ENCODE results near the gene FOXP2.

FOXP2 gene

GRCh38 chr7:114660126-114660486, 245.5 kb downstream of the FOXP2 start:
- no peak for DNase-seq

DNA sequence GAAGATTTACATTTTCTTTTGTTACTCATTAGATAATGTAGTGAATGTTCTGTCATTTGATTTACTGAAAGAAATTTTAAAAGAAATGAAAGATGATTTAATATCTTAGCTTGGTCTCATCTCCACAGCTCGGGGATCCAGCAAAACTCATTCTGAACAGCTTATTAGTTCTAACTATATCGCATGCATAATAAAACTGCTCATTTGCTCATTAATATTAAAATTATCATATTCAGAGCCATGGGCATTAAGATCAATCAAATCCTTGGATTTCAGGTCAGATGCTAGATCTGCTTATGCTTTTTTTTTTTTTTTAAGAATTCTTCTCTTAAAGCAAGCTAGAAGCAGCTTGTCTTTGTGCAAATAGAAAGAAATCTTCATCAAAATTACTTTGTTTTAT, 246.1 kb downstream of the FOXP2 start:
- no peak for DNase-seq

DNA sequence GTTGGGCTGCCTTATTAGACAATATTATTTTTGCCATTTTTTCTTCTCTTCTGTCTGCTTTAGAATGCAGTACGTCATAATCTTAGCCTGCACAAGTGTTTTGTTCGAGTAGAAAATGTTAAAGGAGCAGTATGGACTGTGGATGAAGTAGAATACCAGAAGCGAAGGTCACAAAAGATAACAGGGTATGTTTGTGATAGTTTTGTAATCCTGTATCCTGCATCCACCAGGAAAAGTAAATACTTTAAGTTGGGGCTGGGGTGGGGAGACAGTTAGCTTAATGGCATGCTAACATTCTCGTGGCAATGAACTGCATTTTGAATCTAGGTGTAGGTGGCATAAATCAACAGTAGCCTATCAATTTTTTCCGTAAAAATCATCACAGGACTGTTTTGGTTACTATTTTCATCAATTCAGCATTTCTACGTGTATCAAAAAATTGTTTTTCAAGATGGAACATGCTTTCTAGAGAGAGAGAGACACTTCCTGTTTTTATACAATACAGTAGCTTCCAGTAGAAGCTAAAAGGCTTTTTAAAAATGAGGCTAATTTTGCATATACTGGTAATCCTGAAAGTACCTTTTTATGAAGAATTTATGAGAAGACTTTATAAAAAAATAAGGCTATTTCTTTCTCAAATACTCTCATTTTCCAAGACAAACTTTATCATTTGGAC, 247.5 kb downstream of the FOXP2 start:
- no peak for DNase-seq

DNA sequence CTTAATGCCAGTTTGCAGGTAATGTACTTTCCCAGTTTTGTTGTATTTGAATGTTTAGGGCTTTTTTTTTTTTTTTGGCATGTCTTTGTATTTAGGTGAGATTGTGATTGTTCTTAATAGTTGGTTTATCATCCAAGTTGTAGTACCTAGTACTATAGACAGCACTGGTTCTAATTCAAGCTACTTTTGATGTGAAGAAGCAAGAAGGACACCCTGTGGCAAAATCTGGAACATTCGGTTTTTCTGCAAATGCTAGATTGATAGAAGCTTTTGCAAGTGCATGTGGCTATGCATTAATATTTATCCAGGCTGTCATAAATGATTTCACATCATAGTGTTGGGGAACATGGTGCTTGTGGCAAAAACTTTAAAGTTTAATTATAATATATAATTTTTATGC, 248.9 kb downstream of the FOXP2 start:
- no peak for DNase-seq

DNA sequence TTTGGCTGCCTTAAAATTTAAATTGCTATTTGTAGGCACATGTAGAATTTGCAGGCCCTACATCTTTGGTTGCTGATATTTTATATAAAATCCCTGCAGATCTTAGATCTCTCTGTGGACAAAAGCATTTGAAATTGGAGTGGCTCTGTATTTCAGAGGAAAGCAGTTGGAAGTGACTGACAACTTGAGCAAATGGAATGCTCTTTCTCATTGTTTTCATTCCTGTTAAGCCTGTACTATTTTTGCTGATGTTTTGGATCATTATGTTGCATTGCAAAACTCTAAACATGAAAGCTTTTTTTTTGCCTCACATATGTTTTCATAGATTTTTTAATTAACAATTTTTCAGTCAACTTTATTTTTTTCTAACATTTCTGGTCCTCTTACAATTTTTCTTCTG, 256.1 kb downstream of the FOXP2 start:
- DNase-seq = no peak

GRCh38 chr7:114671563-114672123, 257.0 kb downstream of the FOXP2 start:
- no peak for DNase-seq

- DNase-seq = no peak
Measured at GRCh38 chr7:114678116-114678515, 263.5 kb downstream of the FOXP2 start.

- DNase-seq = no peak
Measured at GRCh38 chr7:114687238-114687637, 272.6 kb downstream of the FOXP2 start.

DNA sequence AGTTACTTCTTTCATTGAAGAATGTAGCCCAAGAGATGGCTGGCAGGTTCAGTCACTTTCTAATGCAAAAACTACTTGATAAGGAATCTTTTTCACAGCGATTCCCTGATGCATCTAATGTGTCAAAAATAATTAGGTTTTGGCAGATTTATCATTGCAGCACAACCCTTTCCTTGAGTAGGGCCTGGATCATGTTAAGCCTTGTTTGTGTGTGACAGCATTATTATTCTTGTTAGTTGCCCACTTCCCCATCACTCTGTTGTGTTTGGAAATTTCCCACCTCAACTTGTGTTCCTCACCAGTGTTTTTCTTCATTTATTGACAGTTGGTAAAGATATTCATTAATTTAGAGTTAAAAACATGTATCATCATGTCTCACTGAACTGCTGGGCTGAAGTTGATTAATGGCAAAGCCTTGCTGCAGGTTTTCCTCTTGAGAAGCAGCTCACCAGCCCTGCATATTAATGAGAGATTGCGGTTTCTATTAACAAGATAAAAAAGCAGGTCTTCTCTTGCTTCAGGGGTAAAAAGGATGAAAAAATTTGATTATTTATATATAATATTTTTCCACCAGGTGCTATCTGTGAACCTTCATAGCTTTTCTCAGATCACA, 273.9 kb downstream of the FOXP2 start:
- DNase-seq = no peak

DNA sequence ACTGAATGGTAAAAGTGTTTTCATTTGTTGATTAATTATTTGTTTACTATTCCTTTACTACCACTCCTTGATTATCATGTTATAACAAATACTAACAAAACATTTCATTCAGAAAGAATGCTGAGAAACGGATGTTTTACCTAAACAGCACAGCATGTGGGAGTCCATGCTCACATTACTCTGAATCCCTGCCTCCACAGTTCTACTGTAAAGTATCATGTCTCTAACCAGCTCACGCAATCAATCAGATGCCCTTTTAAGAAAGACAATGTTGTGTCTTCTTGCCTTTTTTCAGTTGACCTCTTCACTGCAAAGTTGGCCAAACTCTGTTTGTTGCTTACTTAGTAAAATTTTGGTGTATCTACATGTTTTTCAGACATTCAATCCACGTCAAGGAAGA, 274.8 kb downstream of the FOXP2 start:
- DNase-seq = no peak

- DNase-seq = no peak
Measured at GRCh38 chr7:114691605-114692004, 277.0 kb downstream of the FOXP2 start.

- no peak for DNase-seq
Measured at GRCh38 chr7:114695182-114695581, 280.6 kb downstream of the FOXP2 start.

DNA sequence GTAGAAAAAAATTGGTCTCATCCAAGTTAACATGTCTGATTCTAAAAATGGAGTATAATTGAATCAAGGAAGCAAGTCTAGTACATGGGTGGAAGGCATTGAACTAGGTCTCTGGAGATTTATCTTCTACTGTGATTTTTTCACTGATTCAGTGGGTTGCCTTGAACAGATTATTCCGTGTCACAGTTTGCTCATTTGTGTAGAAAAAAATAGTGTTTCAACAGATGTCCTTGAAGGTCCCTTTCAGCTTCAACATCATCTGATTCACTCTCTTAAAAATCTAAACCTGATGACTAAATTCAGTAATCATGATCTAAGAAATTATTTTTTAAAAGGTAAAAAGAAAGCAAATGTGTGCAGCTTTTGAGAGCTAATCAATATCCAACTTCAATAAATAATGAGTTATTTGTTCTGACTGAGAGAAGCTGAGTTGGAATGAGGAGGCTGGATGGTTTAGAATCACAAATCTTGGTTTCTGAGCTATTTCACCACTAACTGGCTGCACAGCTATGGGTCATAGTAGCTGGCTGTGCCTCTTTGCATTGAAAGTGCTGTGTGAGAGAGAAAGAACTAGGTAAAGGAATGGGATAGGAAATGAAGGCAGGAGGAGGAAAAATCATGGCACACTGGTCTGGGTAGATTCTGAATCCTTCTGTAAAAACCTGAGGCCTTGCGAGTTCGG, 285.8 kb downstream of the FOXP2 start:
- no peak for DNase-seq

- no peak for DNase-seq
Measured at GRCh38 chr7:114703677-114704076, 289.1 kb downstream of the FOXP2 start.

DNA sequence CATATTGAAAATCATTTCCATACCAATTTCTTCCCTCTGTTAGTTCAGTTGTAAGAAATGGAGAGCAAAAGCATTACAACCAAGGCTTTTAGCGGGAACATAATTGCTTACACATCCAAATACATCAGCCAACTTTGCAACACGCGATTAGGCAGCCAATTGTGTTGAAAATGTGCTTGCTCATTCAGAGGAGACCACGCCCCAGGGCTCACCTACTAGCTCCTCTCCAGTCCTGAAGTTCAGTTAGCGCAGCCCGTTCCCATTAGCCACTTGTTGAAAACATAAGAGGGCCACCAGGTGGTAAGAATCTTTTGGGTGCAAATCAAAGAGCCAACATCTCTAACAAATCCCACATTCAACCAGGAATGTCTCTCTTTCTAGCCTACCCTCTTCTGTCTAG, 294.0 kb downstream of the FOXP2 start:
- DNase-seq = no peak

DNA sequence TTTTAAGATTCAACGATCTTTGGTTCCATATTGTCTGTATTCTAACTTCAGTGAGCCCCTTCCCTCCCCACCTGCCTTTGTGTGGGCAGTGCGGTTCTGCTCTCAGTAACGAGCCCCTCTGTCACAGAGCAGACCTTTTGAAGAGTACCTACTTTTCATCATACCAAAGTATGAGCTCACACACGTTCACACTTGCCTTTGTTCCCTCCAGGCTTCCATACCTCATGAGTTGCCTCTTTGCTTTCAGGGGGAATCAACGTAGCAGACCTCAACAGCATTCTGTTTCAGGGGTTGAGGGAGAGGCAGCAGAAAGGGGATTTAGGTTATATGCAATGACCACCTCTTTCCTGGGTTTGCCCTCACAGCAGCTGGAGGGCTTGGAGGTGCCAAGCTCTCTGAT, 295.9 kb downstream of the FOXP2 start:
- no peak for DNase-seq

DNA sequence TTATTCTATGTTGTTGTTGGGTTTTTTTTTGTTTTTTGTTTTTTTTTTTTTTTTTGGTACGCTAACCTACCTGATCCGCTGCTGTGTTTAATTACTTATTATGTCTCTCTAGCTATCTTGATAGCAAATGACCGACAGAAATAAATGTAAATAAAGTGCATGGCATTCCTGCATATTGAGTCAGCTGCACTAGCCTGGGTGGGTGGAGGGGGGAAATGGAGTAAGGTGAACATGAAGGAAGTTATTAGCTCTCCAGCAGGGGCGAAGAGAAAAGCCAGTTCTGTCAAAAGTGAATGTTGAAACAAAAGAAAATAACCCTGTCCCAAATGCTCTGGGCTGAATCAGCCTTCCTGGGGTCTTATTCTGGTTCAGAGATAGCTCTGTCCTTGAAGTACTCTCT, 296.6 kb downstream of the FOXP2 start:
- DNase-seq = no peak

GRCh38 chr7:114715907-114716306, 301.3 kb downstream of the FOXP2 start:
- DNase-seq = no peak

- DNase-seq = no peak
Measured at GRCh38 chr7:114718861-114719260, 304.2 kb downstream of the FOXP2 start.

GRCh38 chr7:114720725-114721124, 306.1 kb downstream of the FOXP2 start:
- DNase-seq = no peak

- no peak for DNase-seq
Measured at GRCh38 chr7:114722562-114722961, 307.9 kb downstream of the FOXP2 start.

DNA sequence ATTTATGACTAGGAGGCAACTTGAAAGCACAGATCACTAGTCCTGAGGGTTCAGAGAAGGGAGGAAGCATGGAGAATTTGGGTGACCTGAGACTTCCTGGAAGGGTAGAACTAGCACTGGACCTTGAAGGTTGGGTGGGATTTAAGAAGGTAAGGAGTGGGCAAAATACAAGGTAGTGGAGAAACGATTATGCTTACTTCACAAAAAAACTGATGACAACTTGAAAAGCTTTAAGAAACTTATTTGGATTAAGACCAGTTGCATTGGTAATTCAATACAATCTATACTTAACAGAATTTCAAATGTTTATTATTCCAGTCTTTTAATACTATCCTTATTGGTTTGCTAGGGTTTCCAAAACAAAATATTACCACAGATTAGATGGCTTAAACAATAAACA, 308.7 kb downstream of the FOXP2 start:
- DNase-seq = no peak

DNA sequence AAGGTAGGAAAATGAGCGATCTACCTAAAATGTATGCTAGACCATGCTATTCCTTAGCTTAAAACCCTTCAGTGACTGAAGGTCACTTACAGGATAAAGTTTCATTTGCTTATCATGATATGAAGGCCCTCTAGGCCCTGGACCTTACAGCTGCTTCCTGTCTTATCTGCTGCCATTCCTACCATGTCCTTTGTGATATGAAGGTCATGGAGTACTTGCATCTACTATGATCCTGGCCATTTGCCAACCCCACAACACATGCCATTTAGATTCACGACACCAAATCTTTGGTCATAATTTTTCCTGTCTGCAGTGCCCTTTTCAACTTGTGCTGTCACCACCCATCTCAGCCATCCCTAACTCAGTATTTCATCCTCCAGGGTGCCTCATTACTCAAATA, 325.5 kb downstream of the FOXP2 start:
- no peak for DNase-seq

GRCh38 chr7:114740941-114741340, 326.3 kb downstream of the FOXP2 start:
- no peak for DNase-seq

Measured in amniotic stem cell (primary cell).